SK-N-SH (cell line): Measurements from ENCODE around the gene CTNNB1. TPM values are rescaled to one million over a fixed set of nuclear protein-coding genes. Genes with fewer than 3 reads are reported as not detected.

ENCODE experiments used
- CTCF ChIA-PET: fragments of 300-600, 350-600 bp; formaldehyde crosslinking; extraction: SDS; loops from one replicate; lab custom pipeline; 2021; lab: Yijun Ruan, JAX
- POLR2A ChIA-PET: fragments of 350-600 bp; sonication (Branson Sonifier 250); formaldehyde crosslinking; extraction: SDS; loops from one replicate; lab custom pipeline; 2020; ENCODE audit warnings: antibody characterized with exemption, inconsistent platforms; lab: Yijun Ruan, JAX
- DNase-seq: peaks from one replicate; pipeline ENCODE4 v3.0.0; 2012
- H2AFZ ChIP-seq: fragments of 200-600 bp; sonication (generic); 2 replicates; pipeline ENCODE4 v1.8.1; 2016; ENCODE audit warnings: antibody characterized with exemption, mild to moderate bottlenecking, low read depth
- H3F3A ChIP-seq: fragments of 200-600 bp; sonication (generic); replicated peaks from 2 replicates; pipeline ENCODE3; 2016; ENCODE audit warnings: antibody characterized with exemption, mild to moderate bottlenecking; ENCODE audit not compliant: insufficient read depth
- H3K27ac ChIP-seq, 2 experiments: fragments of 200-500 bp in 1 of 2; fragments of 200-600 bp in 1 of 2; sonication (Bioruptor generic) in 1 of 2; sonication (generic), shearing (Covaris generic) in 1 of 2; 2 replicates each; pipeline versions ENCODE4 v1.5.1 to v1.6.1; 2014 to 2016; ENCODE audit warnings: low read depth in 2 of 2, inconsistent platforms in 1 of 2, low read length in 1 of 2, mild to moderate bottlenecking in 1 of 2, mixed read lengths in 1 of 2
- H3K27me3 ChIP-seq: fragments of 200-600 bp; sonication (generic), shearing (Covaris generic); 2 replicates; pipeline ENCODE4 v1.6.1; 2016; ENCODE audit warnings: mixed run types; ENCODE audit not compliant: insufficient read depth
- H3K36me3 ChIP-seq, 2 experiments: fragments of 200-500 bp in 1 of 2; fragments of 200-600 bp in 1 of 2; sonication (Bioruptor generic) in 1 of 2; sonication (generic) in 1 of 2; replicated peaks in 1 of 2; 2 replicates each; pipeline versions ENCODE3 to v1.5.1; 2014 to 2016; ENCODE audit warnings: low read length in 1 of 2, mild to moderate bottlenecking in 1 of 2; ENCODE audit not compliant: insufficient read depth in 2 of 2, control insufficient read depth in 1 of 2
- H3K4me1 ChIP-seq, 2 experiments: fragments of 200-500 bp in 1 of 2; fragments of 200-600 bp in 1 of 2; sonication (Bioruptor generic) in 1 of 2; sonication (generic), shearing (Covaris generic) in 1 of 2; 2 replicates each; pipeline versions ENCODE4 v1.5.1 to v1.6.1; 2014 to 2016; ENCODE audit warnings: low read depth in 1 of 2, low read length in 1 of 2, mixed run types in 1 of 2; ENCODE audit not compliant: insufficient read depth in 2 of 2, control insufficient read depth in 1 of 2
- H3K4me2 ChIP-seq: fragments of 200-600 bp; sonication (generic), shearing (Covaris generic); 2 replicates; pipeline ENCODE4 v1.6.1; 2017; ENCODE audit warnings: mixed run types
- H3K4me3 ChIP-seq, 2 experiments: fragments of 200-500 bp in 1 of 2; fragments of 200-600 bp in 1 of 2; sonication (Bioruptor generic) in 1 of 2; sonication (generic), shearing (Covaris generic) in 1 of 2; 2 replicates each; pipeline versions ENCODE4 v1.5.1 to v1.8.1; 2014 to 2016; ENCODE audit warnings: low read depth in 2 of 2, inconsistent platforms in 1 of 2, low read length in 1 of 2, mild to moderate bottlenecking in 1 of 2, mixed read lengths in 1 of 2, moderate library complexity in 1 of 2
- H3K79me2 ChIP-seq: fragments of 200-600 bp; sonication (generic); 2 replicates; pipeline ENCODE4 v1.8.1; 2017; ENCODE audit warnings: mild to moderate bottlenecking; ENCODE audit not compliant: insufficient read depth
- H3K9ac ChIP-seq: fragments of 200-600 bp; sonication (generic); 2 replicates; pipeline ENCODE4 v1.6.1; 2017; ENCODE audit warnings: mixed run types
- H3K9me2 ChIP-seq: fragments of 200-600 bp; sonication (generic); 2 replicates; pipeline ENCODE4 v1.6.1; 2017; ENCODE audit warnings: mixed run types
- H3K9me3 ChIP-seq: fragments of 200-600 bp; sonication (generic); 2 replicates; pipeline ENCODE4 v1.6.1; 2017; ENCODE audit warnings: mixed run types, mild to moderate bottlenecking, moderate library complexity
- H4K20me1 ChIP-seq: fragments of 200-600 bp; sonication (generic); 2 replicates; pipeline ENCODE4 v1.6.1; 2017; ENCODE audit warnings: mild to moderate bottlenecking, mixed run types; ENCODE audit not compliant: insufficient read depth
- CTCF ChIP-seq: fragments of 200-600 bp; sonication (generic); IDR thresholded peaks from 2 replicates; pipeline ENCODE4 v1.6.1; 2017; ENCODE audit warnings: antibody characterized with exemption, mild to moderate bottlenecking, moderate library complexity
- IRF3 ChIP-seq: fragments of 150-350 bp; IDR thresholded peaks from 2 replicates; pipeline ENCODE4 v1.6.1; 2016; ENCODE audit warnings: mild to moderate bottlenecking, low read depth, low read length
- RCOR1 ChIP-seq: fragments of 150-350 bp; IDR thresholded peaks from 2 replicates; pipeline ENCODE4 v1.6.1; 2017; ENCODE audit warnings: antibody characterized with exemption, low read length
- REST ChIP-seq: IDR thresholded peaks from 2 replicates; pipeline ENCODE4 v1.6.1; 2012; ENCODE audit warnings: mild to moderate bottlenecking, low read depth, low read length, moderate library complexity
- RFX5 ChIP-seq: IDR thresholded peaks from 2 replicates; pipeline ENCODE4 v1.6.1; 2012; ENCODE audit warnings: mild to moderate bottlenecking, improper control_type of control experiment, low read length
- SIN3A ChIP-seq: IDR thresholded peaks from 2 replicates; pipeline ENCODE4 v1.6.1; 2012; ENCODE audit warnings: low read depth, mild to moderate bottlenecking, low read length, moderate library complexity, borderline replicate concordance
- TCF12 ChIP-seq: IDR thresholded peaks from 2 replicates; pipeline ENCODE4 v1.4.0; 2012
- USF1 ChIP-seq: IDR thresholded peaks from 2 replicates; pipeline ENCODE4 v1.4.0; 2012; ENCODE audit warnings: low read depth, borderline replicate concordance
- USF2 ChIP-seq: fragments of 150-350 bp; IDR thresholded peaks from 2 replicates; pipeline ENCODE4 v1.6.1; 2017; ENCODE audit warnings: antibody characterized with exemption, low read length, low read depth, borderline replicate concordance
- ZBTB33 ChIP-seq: IDR thresholded peaks from 2 replicates; pipeline ENCODE4 v1.4.0; 2012; ENCODE audit warnings: low read depth, borderline replicate concordance
- WGBS: methylation state at CpG from one replicate; pipeline ENCODE4 v1.1.6; 2017; ENCODE audit warnings: low lambda C conversion rate; 5-methylcytosine and 5-hydroxymethylcytosine counted together
- polyA plus RNA-seq, 3 experiments: library from polyadenylated mRNA; depleted of rRNA; stranded (reverse); fragments of >200 nt; gene quantifications; 2 replicates each; pipeline ENCODE4 v1.2.3, GENCODE V29; 2012

CTNNB1 gene
- polyA plus RNA-seq, 1 of the 3 experiments (the other 2 are of a cell fraction) = 178 TPM

GRCh38 chr3:41241800-41242571, 42.7 kb downstream of the CTNNB1 start:
- H3K79me2 ChIP-seq = 0 out of 2 replicates have a peak, but pooled peaks cover 4% of the 10 kb centered on the region
- H3K9me2 ChIP-seq = no peaks in the 10 kb centered on the region
- no peak overlapping the region for H3K4me2 ChIP-seq
- no peaks in the 10 kb centered on the region for H3K9me3 ChIP-seq
- peaks cover 4% of the 10 kb centered on the region for H3F3A ChIP-seq
- no peak overlapping the region for H3K27ac ChIP-seq
- peaks cover 0 to 6% of the 10 kb centered on the region in 2 experiments; a peak in 1 of 4 replicates for H3K4me1 ChIP-seq
- WGBS = 94% methylated on average over 7 of the region's 7 CpGs
- H3K9ac ChIP-seq = no peak overlapping the region
- no peaks in the 10 kb centered on the region for H3K27me3 ChIP-seq
- ChIA-PET CTCF (interaction anchor here (0.9 to 1.6 kb wide), 5 partner anchors 12 to 657 kb away, joined by 3 to 6 read pairs (median 4); no protein-coding TSS in a partner anchor), POLR2A (no interaction called here)
- H2AFZ ChIP-seq = no peak overlapping the region
- H3K36me3 ChIP-seq = peaks cover 53 to 75% of the 10 kb centered on the region in 2 experiments
- no peak overlapping the region for H3K4me3 ChIP-seq
- TF ChIP-seq CTCF (no peak), IRF3 (no peak), RCOR1 (no peak), USF1 (no peak), REST (no peak), USF2 (no peak), SIN3A (no peak), TCF12 (no peak), RFX5 (no peak), ZBTB33 (no peak)
- H4K20me1 ChIP-seq = peaks cover 27% of the 10 kb centered on the region; the same call in 1 of the 2 replicates
- DNase-seq = no peak
